Measurements from ENCODE around the gene SPATA33.

Gene SPATA33

GRCh38 chr16:89708481-89708931 lies 50.9 kb downstream of the SPATA33 start:
- no peaks in the 10 kb centered on the region for H3K27me3 ChIP-seq (ENCODE audit: insufficient read depth, low read length, poor library complexity)
- no peak for DNase-seq
- no peak overlapping the region for H3K4me3 ChIP-seq (ENCODE audit: low read depth in 1 of 2, low read length in 2 of 2)

DNA sequence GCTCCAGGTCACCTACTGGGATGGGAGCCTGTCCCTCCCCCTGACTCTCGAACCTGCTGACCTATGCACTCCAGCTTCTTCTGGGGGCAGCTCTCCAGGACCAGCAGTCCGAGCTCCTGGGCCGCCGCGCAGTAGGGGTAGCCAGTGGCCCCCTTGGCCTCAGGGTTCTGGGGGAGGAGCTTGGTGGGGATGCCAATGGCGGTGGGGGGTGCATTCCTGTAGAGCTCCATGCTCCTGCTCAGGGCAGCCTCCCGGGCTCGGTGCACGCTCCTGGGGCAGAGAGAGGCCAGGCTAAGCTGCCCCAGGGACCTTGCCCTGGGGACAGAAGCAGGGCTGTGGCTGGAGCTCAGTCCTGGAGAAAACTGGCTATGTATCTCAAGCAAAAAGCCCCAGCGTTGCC lies 51.5 kb downstream of the SPATA33 start:
- ATAC-seq (ENCODE audit: insufficient read depth, low read depth) (no peak), DNase-seq (no peak)
- Histone ChIP-seq H4K20me1 (ENCODE audit: insufficient read depth, low read length) (no peaks in the 10 kb centered on the region), H3K36me3 (ENCODE audit: insufficient read depth, low read length) (no peaks in the 10 kb centered on the region), H3K4me1 (ENCODE audit: insufficient read depth, low read length) (peaks cover 24% of the 10 kb centered on the region), H3K9me3 (ENCODE audit: insufficient read depth, low read length, severe bottlenecking) (no peaks in the 10 kb centered on the region), H3K9ac (ENCODE audit: low read depth, low read length) (no peak overlapping the region), H2AFZ (ENCODE audit: low read depth, low read length) (no peak overlapping the region), H3K79me2 (ENCODE audit: insufficient read depth, low read length) (no peaks in the 10 kb centered on the region), H3K27ac (ENCODE audit: low read length) (no peak overlapping the region), H3K4me2 (ENCODE audit: insufficient read depth, low read length) (no peak overlapping the region), H3K27me3 (ENCODE audit: insufficient read depth, low read length, poor library complexity) (no peaks in the 10 kb centered on the region), H3K4me3 (ENCODE audit: low read depth in 1 of 2, low read length in 2 of 2) (no peak overlapping the region)
- no peak for TF ChIP-seq EZH2 (IDR thresholded peaks at IDR 0.05; ENCODE audit: borderline replicate concordance, low read depth, low read length, severe bottlenecking)
- TF ChIP-seq, protein P1, sequence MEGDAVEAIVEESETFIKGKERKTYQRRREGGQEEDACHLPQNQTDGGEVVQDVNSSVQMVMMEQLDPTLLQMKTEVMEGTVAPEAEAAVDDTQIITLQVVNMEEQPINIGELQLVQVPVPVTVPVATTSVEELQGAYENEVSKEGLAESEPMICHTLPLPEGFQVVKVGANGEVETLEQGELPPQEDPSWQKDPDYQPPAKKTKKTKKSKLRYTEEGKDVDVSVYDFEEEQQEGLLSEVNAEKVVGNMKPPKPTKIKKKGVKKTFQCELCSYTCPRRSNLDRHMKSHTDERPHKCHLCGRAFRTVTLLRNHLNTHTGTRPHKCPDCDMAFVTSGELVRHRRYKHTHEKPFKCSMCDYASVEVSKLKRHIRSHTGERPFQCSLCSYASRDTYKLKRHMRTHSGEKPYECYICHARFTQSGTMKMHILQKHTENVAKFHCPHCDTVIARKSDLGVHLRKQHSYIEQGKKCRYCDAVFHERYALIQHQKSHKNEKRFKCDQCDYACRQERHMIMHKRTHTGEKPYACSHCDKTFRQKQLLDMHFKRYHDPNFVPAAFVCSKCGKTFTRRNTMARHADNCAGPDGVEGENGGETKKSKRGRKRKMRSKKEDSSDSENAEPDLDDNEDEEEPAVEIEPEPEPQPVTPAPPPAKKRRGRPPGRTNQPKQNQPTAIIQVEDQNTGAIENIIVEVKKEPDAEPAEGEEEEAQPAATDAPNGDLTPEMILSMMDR (IDR thresholded peaks at IDR 0.05; ENCODE audit: borderline replicate concordance, extremely low read depth, low read length, poor library complexity, severe bottlenecking): no peak

More at GRCh38 chr16:89708481-89708931, 50.9 kb downstream of the SPATA33 start:
- Histone ChIP-seq H3K27ac (ENCODE audit: low read length) (no peak overlapping the region), H3K79me2 (ENCODE audit: insufficient read depth, low read length) (no peaks in the 10 kb centered on the region), H4K20me1 (ENCODE audit: insufficient read depth, low read length) (no peaks in the 10 kb centered on the region), H2AFZ (ENCODE audit: low read depth, low read length) (no peak overlapping the region), H3K9me3 (ENCODE audit: insufficient read depth, low read length, severe bottlenecking) (no peaks in the 10 kb centered on the region), H3K9ac (ENCODE audit: low read depth, low read length) (no peak overlapping the region), H3K4me2 (ENCODE audit: insufficient read depth, low read length) (no peak overlapping the region), H3K4me1 (ENCODE audit: insufficient read depth, low read length) (peaks cover 24% of the 10 kb centered on the region), H3K36me3 (ENCODE audit: insufficient read depth, low read length) (no peaks in the 10 kb centered on the region)
- no peak for ATAC-seq (ENCODE audit: insufficient read depth, low read depth)
- no peak for TF ChIP-seq EZH2 (IDR thresholded peaks at IDR 0.05; ENCODE audit: borderline replicate concordance, low read depth, low read length, severe bottlenecking)
- TF ChIP-seq, protein P1 (IDR thresholded peaks at IDR 0.05; ENCODE audit: borderline replicate concordance, extremely low read depth, low read length, poor library complexity, severe bottlenecking): no peak

GRCh38 chr16:89709716-89710432 lies 52.2 kb downstream of the SPATA33 start:
- Histone ChIP-seq H3K27me3 (ENCODE audit: insufficient read depth, low read length, poor library complexity) (no peaks in the 10 kb centered on the region), H3K79me2 (ENCODE audit: insufficient read depth, low read length) (no peaks in the 10 kb centered on the region), H4K20me1 (ENCODE audit: insufficient read depth, low read length) (no peaks in the 10 kb centered on the region), H3K27ac (ENCODE audit: low read length) (no peak overlapping the region), H3K9me3 (ENCODE audit: insufficient read depth, low read length, severe bottlenecking) (no peaks in the 10 kb centered on the region), H3K36me3 (ENCODE audit: insufficient read depth, low read length) (no peaks in the 10 kb centered on the region), H2AFZ (ENCODE audit: low read depth, low read length) (no peak overlapping the region), H3K9ac (ENCODE audit: low read depth, low read length) (no peak overlapping the region), H3K4me1 (ENCODE audit: insufficient read depth, low read length) (peaks cover 24% of the 10 kb centered on the region), H3K4me2 (ENCODE audit: insufficient read depth, low read length) (no peak overlapping the region), H3K4me3 (ENCODE audit: low read depth in 1 of 2, low read length in 2 of 2) (no peak overlapping the region)
- ATAC-seq (ENCODE audit: insufficient read depth, low read depth) (no peak), DNase-seq (no peak)
- no peak for TF ChIP-seq EZH2 (IDR thresholded peaks at IDR 0.05; ENCODE audit: borderline replicate concordance, low read depth, low read length, severe bottlenecking)
- TF ChIP-seq, protein P1 (IDR thresholded peaks at IDR 0.05; ENCODE audit: borderline replicate concordance, extremely low read depth, low read length, poor library complexity, severe bottlenecking): no peak

Measured in DND-41 (cell line).